ENCODE results near the gene DRC7. TPM values are rescaled to one million over a fixed set of nuclear protein-coding genes. Genes with fewer than 3 reads are reported as not detected.

The DRC7 gene
- polyA plus RNA-seq (ENCODE audit: insufficient read depth in 1 of 5, insufficient read length in 5 of 5, low replicate concordance in 1 of 5) = 1 to 10 TPM in 4 of 5 donors, under 1 TPM in 1; 0.54 to 4.5 (median 2.8) TPM
- long read RNA-seq, donor 1 = 0 reads
- long read RNA-seq, donor 2 = 0 reads
- long read RNA-seq, donor 3 = 0 reads
- long read RNA-seq, donor 4 = 0 reads
- long read RNA-seq, donor 5 = 0 reads
- long read RNA-seq, donor 6 = 0 reads
- long read RNA-seq, donor 7 = 0 reads
- long read RNA-seq, donor 8 = 0 reads

DNA sequence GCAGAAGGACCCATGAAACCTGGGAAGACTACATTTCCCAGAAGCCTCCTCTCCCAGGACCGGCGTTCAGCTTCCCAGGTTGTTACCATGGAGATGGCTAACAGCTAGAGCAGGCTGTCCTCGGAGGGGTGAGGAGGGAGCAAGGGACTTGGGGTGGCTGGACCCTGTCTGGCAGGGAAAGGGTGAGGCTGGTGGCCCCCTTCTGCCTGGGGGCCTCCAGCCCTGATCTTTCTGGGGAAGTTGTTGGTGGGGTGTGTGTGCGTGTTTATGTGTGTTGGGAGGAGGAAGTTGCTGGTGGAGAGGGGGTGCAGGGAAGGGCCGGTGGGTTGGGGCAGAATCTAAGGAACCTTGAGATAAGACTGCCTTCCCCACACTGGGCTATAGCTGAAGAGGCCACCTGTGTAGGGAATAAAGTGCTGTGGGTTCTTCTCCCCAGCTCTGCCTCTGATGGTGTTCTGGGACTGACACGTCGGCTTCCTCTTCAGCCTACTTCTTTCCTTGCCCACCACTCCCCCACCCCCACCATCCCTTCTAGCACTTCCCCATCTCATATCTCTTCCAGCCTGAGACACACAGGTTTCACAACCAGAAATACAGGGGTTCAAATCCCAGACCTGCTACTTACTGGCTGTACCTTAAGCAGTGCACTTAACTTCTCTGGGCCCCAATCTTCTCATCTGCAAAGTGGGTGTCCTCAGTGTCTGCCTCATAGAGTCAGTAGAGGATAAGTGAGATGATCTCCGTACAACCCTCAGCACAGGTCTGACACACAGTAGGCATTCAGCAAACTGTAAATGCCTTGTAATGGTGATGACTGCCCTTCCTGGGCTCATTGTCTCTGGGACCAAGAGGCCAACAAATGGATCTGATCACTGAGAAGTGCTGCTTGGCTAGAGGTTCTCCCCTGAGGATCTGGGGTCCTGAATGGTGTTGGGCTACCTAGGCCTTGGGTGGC is at the start of gene DRC7:
DRC7 (plus strand) TSS at position 82 of the 955 bp plus-strand sequence. CDS start 3,144 bp downstream, outside the sequence.
- DNase-seq = peak; percentile 48 to 55

GRCh38 chr16:57645169-57645568 is 49.4 kb upstream of the DRC7 start:
- DNase-seq = no peak

DNA sequence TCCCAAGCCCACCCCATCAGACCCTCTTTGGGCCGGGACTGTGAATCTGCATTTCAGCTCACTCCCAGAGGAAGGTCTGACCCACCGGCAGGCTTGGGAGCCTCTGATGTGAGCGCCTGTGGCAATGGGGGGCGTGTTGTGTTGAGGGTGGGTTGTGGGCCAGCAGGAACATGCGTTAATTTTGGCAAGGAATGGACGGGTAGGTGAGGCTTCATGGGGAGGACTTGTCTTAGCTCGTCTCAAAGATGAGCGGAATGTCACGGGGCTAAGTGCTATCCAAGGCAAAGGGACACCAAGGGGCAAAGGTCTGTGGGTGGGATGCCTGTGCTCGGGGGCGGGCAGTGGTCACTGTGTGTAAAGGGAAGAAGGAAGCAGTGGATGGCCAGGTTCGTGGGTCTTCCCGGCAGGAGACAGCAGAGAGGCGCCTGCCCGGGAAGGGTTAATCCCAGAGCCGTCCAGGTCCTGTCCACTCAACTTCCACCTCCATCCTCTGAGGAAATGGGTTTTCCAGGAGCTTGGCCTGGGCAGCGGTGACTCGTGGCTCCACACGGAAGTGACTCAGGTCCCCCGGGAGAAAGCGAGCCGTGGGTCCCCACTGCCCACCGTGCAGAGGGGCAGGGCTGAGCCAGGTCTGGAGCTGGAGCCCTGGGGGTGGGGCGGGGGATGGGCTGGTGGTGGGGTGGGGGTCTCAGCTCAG is 48.8 kb upstream of the DRC7 start:
- DNase-seq = no peak

DNA sequence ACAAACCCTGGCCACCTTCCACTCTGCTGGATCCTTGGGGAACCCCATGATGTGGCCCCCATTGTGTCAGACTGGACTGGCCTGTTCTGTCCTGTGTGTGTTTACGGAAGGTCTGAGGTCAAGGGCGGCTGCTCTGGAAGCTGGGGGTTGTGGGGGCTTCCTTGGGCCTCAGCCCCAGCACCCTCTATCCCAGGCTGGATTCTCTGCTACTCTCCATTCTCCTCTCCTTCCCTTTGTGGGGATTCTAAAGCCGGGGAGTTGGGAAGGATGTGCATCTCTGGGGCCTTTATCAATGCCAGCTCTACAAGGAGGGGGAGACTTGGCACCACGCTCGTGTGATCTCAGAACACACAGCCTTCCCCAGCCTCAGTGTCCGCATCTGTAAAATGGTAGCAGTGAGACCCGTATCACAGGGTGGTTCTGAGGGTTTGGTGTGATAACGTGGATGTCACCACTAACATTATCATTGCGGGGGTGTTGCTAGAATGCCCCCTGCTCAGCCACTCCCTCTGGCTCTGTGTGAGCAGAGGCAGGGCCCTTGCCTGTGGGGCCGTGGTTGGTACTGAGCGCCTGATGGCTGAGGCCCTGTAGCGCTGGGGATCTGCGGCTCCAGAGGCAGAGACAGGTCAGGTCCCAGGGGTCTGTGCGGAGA is 48.1 kb upstream of the DRC7 start:
- DNase-seq = no peak

DNA sequence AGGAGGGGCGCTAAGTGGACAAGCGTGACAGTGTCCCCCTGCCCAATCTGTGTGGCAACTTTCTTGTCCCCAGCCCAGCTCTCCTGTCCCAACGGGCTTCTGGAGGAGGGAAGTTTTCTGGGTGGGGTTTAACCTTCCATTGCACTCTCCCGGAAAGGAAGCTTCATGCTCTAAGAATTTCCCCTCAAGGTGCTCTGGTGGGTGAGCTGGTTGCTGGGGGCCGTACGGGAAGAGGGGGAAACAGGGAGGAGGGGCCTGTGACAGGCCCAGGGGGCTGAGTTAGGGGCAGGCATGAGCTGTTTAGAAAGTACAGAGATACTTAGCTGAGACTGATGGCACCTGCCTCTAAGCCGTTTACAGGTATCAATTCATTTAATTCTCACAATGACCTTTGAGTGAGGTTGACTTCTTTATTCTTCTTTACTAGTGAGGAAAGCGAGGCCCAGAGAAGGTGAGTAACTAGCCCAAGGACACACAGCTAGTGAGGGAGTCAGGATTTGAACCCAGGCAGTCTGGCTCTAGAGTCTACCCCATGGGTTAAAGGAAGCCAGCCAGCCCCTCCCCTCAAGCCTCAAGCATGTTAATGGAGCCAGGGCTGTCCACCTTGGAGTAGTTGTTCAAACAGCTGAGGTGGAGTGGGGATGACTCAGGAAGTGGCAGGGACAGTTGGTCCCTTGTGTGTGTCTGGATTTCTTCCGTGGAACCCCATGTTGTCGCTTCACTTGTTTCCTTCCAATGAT is 47.3 kb upstream of the DRC7 start:
- no peak for DNase-seq

- no peak for DNase-seq
Observed at GRCh38 chr16:57648125-57648524, 46.5 kb upstream of the DRC7 start.

DNA sequence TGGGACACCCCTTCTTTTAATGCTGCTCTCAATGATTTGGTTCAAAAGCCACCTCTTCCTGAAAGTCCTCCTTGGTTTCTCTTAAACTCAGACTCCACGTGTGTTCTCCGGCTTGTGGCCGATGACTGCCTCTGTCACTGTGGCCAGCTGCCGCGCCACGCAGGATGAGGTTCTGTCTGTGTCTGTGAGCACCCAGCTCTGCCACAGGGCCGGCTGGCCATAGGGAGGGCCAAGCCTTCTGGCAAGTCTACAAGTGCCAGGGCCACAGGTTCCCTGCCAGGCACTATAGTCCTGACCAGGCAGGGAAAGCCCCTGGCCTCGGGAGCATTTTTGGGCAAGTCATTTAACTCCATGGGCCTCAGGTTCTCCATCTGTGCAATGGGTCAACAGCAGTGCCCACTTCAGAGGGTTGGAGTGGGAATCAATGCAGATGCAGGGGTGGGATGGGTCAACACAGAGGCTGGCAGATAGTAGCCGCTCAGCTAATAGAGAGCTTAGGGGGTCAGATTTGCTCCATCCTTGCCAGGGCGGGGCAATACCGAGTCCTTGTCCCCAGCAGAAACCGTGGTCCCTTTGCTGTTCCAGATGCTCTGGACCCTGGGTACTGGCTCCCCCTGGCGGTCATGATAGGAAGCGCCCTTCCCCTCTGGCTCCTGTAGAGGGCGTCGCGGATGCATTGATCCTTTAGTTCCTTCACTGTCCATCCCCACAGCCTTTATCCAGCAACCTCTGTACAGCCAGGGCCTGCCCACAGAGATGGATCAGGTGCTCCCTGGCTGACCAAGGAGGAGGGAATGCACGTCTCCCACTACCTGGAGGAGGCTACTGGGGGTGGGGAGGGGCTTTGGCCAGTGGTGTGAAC is 45.8 kb upstream of the DRC7 start:
- peak; percentile 47 to 61 for DNase-seq

GRCh38 chr16:57649443-57649751 is 45.2 kb upstream of the DRC7 start:
- no peak for DNase-seq

DNA sequence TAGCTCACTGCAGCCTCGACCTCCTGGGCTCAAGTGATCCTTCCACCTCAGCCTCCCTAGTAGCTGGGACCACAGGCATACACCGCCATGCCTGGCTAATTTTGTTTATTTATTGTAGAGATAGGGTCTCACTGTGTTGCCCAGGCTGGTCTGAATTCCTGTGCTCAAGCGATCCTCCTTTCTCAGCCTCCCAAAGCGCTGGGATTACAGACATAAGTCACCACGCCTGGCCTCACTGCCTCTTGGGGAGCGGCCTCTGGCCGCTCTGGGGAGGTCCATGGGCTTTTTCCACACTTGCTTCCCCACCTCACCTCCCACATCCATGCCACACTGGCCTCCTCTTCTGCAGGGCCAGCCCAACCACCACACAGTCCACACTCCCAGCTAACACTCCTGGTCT is 44.8 kb upstream of the DRC7 start:
- no peak for DNase-seq

- DNase-seq = no peak
Observed at GRCh38 chr16:57651344-57652333, 43.0 kb upstream of the DRC7 start.

GRCh38 chr16:57652695-57653471 is 41.7 kb upstream of the DRC7 start:
- DNase-seq = no peak

DNA sequence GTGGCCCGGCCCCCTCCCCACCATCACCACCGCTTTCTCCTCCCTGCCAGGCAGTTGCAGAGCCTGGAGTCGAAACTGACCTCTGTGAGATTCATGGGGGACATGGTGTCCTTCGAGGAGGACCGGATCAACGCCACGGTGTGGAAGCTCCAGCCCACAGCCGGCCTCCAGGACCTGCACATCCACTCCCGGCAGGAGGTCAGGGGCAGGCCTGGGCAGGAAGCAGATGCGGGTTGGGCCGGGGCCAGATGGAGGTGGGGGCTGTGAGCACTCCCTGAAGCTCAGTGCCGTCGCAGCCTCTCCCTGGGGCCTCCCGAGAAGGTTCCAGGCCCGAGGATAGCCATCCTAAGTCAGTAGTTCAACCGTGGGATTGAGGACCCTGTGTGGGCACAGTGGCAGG is 40.7 kb upstream of the DRC7 start:
- no peak for DNase-seq

DNA sequence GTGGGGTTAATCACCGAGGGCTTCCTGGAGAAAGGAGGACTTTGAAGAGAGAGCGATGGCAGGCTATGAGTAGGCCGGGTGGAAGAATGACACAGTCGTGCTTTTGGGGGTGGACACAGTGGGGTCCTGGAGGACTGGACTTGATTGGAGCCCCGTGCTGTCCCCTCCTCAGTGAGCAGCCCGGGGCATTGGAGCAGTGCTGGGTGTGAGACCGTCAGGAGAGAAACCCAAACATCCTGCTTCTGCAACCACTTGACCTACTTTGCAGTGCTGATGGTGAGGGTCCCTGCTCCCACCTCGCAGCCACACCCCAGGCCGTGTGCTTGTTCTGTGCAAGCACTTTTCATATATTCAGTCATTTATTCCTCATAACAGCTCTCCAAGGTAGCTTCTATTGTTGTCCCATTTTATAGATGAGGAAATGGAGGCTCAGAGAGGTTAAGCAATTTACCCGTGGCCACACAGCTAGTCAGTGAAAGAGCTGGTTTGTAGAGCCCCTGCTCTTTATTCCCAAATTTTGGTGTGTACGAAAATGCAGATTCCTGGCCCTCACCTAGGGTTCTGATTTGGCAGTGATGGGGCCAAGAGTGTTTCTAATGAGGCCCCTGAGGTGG is 38.2 kb upstream of the DRC7 start:
- no peak for DNase-seq

- DNase-seq = no peak
Observed at GRCh38 chr16:57657228-57657627, 37.4 kb upstream of the DRC7 start.

DNA sequence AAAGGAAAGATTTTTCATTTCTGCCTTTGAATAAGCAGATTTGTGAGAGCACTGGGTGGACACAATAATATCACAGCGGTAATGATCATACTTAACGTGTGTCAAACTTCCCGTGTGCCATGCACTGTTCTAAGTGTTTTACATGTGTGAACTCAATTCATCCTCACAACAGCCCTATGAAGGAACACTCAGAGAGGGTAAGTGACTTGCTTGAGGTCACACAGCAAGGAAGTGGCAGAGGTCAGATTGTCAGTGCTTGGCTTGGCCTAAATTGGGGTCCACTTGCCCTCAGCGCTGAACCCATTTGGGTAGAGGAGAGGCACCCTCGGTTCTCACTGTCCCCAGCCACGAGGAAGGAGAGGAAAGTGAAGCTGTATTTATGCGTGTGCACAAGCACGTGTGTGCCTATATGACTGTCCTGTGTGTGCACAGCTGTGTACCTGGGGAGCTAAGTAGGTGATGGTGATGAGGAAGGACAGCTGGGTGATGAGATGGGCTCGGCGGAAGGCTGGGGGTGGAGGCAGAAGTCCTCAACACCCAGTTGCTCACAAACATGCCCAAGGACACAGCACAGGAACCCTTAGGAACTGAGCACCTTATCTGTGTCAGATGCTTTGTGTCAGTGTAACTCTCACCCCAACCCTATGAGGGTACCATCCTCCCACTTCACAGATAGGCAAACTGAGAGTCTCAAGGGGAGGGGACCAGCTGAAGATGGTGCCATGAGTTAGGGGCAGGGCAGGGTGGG is 36.3 kb upstream of the DRC7 start:
- no peak for DNase-seq

GRCh38 chr16:57658878-57659674 is 35.5 kb upstream of the DRC7 start:
- no peak for DNase-seq

Data from right lung (tissue), 10 donors.